Neural cell (in vitro differentiated cells): ENCODE results near the gene BLOC1S3. TPM values are rescaled to one million over a fixed set of nuclear protein-coding genes. Genes with fewer than 3 reads are reported as not detected.

Experiments
- H2AFZ ChIP-seq: fragments of 200-600, 300-800 bp; sonication (generic), shearing (Covaris generic); 2 replicates; pipeline ENCODE4 v1.6.0; 2014; ENCODE audit warnings: low read depth, mild to moderate bottlenecking, antibody characterized with exemption, low read length, moderate library complexity
- H3F3A ChIP-seq: fragments of 200-600 bp; shearing (Covaris generic); 2 replicates; pipeline ENCODE4 v1.6.1; 2016; ENCODE audit warnings: mild to moderate bottlenecking, moderate library complexity, mixed read lengths, antibody characterized with exemption, low read length; ENCODE audit not compliant: insufficient read depth, poor library complexity, severe bottlenecking
- H3K27ac ChIP-seq: fragments of 200-600, 300-800 bp; sonication (generic), shearing (Covaris generic); 2 replicates; pipeline ENCODE4 v1.5.1; 2014; ENCODE audit warnings: mild to moderate bottlenecking, low read length, moderate library complexity
- H3K27me3 ChIP-seq: fragments of 300-800, 200-600 bp; sonication (generic), shearing (Covaris generic); 2 replicates; pipeline ENCODE4 v1.6.0; 2014; ENCODE audit warnings: mild to moderate bottlenecking, low read depth, low read length, moderate library complexity; ENCODE audit not compliant: insufficient read depth
- H3K36me3 ChIP-seq: fragments of 300-800, 200-600 bp; sonication (generic), shearing (Covaris generic); 2 replicates; pipeline ENCODE4 v1.5.1; 2014; ENCODE audit warnings: mild to moderate bottlenecking, antibody characterized with exemption, low read length, moderate library complexity; ENCODE audit not compliant: insufficient read depth
- H3K4me2 ChIP-seq: fragments of 300-800, 200-600 bp; sonication (generic), shearing (Covaris generic); 2 replicates; pipeline ENCODE4 v1.6.0; 2014; ENCODE audit warnings: mild to moderate bottlenecking, low read length
- H3K4me3 ChIP-seq: fragments of 300-800, 200-600 bp; sonication (generic), shearing (Covaris generic); 2 replicates; pipeline ENCODE4 v1.5.1; 2014; ENCODE audit warnings: mild to moderate bottlenecking, low read length, moderate library complexity
- H3K79me2 ChIP-seq: fragments of 200-600 bp; shearing (Covaris generic); replicated peaks from 2 replicates; pipeline ENCODE4 v1.6.0; 2014; ENCODE audit warnings: mild to moderate bottlenecking, low read length, moderate library complexity; ENCODE audit not compliant: insufficient read depth
- H3K9ac ChIP-seq: fragments of 300-800, 200-600 bp; sonication (generic), shearing (Covaris generic); 2 replicates; pipeline ENCODE4 v1.6.1; 2016; ENCODE audit warnings: mild to moderate bottlenecking, low read length, mixed read lengths
- H3K9me2 ChIP-seq: fragments of 200-600 bp; shearing (Covaris generic); 2 replicates; pipeline ENCODE4 v1.6.1; 2016; ENCODE audit warnings: mild to moderate bottlenecking, low read length, mixed read lengths; ENCODE audit not compliant: insufficient read depth
- H3K9me3 ChIP-seq: fragments of 200-600, 300-800 bp; sonication (generic), shearing (Covaris generic); 2 replicates; pipeline ENCODE4 v1.6.1; 2016; ENCODE audit warnings: mild to moderate bottlenecking, mixed run types, low read length, moderate library complexity, mixed read lengths
- H4K20me1 ChIP-seq: fragments of 200-600 bp; shearing (Covaris generic); 2 replicates; pipeline ENCODE4 v1.6.1; 2016; ENCODE audit warnings: mild to moderate bottlenecking, mixed run types; ENCODE audit not compliant: insufficient read depth
- CTCF ChIP-seq: fragments of 450-650 bp; IDR thresholded peaks from 2 replicates; pipeline ENCODE4 v1.5.1; 2014; ENCODE audit warnings: antibody characterized with exemption, mild to moderate bottlenecking, moderate library complexity; ENCODE audit not compliant: poor library complexity, severe bottlenecking
- EP300 ChIP-seq: fragments of 450-650 bp; conservative IDR thresholded peaks from 2 replicates; pipeline ENCODE4 v1.6.1; 2014; ENCODE audit warnings: antibody characterized with exemption, mild to moderate bottlenecking, moderate library complexity; ENCODE audit not compliant: poor library complexity, severe bottlenecking
- EZH2 ChIP-seq: fragments of 200-600, 300-800 bp; shearing (Covaris generic), sonication (generic); IDR thresholded peaks from 2 replicates; pipeline ENCODE4 v1.6.1; 2014; ENCODE audit warnings: antibody characterized with exemption, low read length, borderline replicate concordance, mild to moderate bottlenecking; ENCODE audit not compliant: insufficient read depth, poor library complexity, severe bottlenecking
- MXI1 ChIP-seq: fragments of 450-650 bp; conservative IDR thresholded peaks from 2 replicates; pipeline ENCODE4 v1.6.1; 2014; ENCODE audit warnings: antibody characterized with exemption, mild to moderate bottlenecking; ENCODE audit not compliant: poor library complexity, severe bottlenecking
- POLR2AphosphoS5 ChIP-seq: IDR thresholded peaks from 2 replicates; pipeline ENCODE4 v1.6.1; 2012
- RAD21 ChIP-seq: fragments of 450-650 bp; conservative IDR thresholded peaks from 2 replicates; pipeline ENCODE4 v1.6.1; 2014; ENCODE audit warnings: antibody characterized with exemption, mild to moderate bottlenecking, moderate library complexity
- REST ChIP-seq: IDR thresholded peaks from 2 replicates; pipeline ENCODE4 v1.6.1; 2012; ENCODE audit warnings: borderline replicate concordance
- SMC3 ChIP-seq: fragments of 450-650 bp; conservative IDR thresholded peaks from 2 replicates; pipeline ENCODE4 v1.6.1; 2014; ENCODE audit warnings: antibody characterized with exemption, mild to moderate bottlenecking, moderate library complexity; ENCODE audit not compliant: poor library complexity
- TAF1 ChIP-seq: IDR thresholded peaks from 2 replicates; pipeline ENCODE4 v1.6.1; 2012; ENCODE audit warnings: low read depth
- polyA plus RNA-seq: library from polyadenylated mRNA; depleted of rRNA; stranded (reverse); fragments of >200 nt; gene quantifications from 2 replicates; pipeline ENCODE4 v1.2.3, GENCODE V29; 2014

BLOC1S3 gene
- polyA plus RNA-seq, 1 donor from 2014 or later: 1.8 TPM

- no peak overlapping the region for H3K4me3 ChIP-seq
- H3K9ac ChIP-seq: no peak overlapping the region
- H3K27ac ChIP-seq: no peak overlapping the region
- TF ChIP-seq POLR2AphosphoS5 (no peak), EZH2 (no peak), REST (no peak)
- H3K36me3 ChIP-seq: no peaks in the 10 kb centered on the region
- H3K9me2 ChIP-seq: no peaks in the 10 kb centered on the region
- H2AFZ ChIP-seq: no peak overlapping the region
- H3K4me2 ChIP-seq: no peak overlapping the region
- H4K20me1 ChIP-seq: no peaks in the 10 kb centered on the region
- no peaks in the 10 kb centered on the region for H3K9me3 ChIP-seq
- no peaks in the 10 kb centered on the region for H3K79me2 ChIP-seq
- H3K27me3 ChIP-seq: peaks cover 24% of the 10 kb centered on the region
- H3F3A ChIP-seq: no peaks in the 10 kb centered on the region
Observed at GRCh38 chr19:45150751-45151281, 27.8 kb upstream of the BLOC1S3 start.

- Histone ChIP-seq H4K20me1 (no peaks in the 10 kb centered on the region), H3K4me3 (no peak overlapping the region), H3F3A (no peaks in the 10 kb centered on the region), H3K27me3 (peaks cover 24% of the 10 kb centered on the region), H3K79me2 (no peaks in the 10 kb centered on the region), H3K4me2 (no peak overlapping the region), H3K36me3 (no peaks in the 10 kb centered on the region), H3K9ac (no peak overlapping the region), H3K9me2 (no peaks in the 10 kb centered on the region), H3K27ac (no peak overlapping the region), H3K9me3 (no peaks in the 10 kb centered on the region), H2AFZ (no peak overlapping the region)
- no peak for TF ChIP-seq EP300
- no peak for TF ChIP-seq RAD21
- TF ChIP-seq REST: no peak
- TF ChIP-seq TAF1: no peak
- TF ChIP-seq MXI1: no peak
- no peak for TF ChIP-seq SMC3
- TF ChIP-seq EZH2: no peak
- TF ChIP-seq POLR2AphosphoS5: no peak
- no peak for TF ChIP-seq CTCF
Observed at GRCh38 chr19:45151320-45151719, 27.3 kb upstream of the BLOC1S3 start.
